Fibroblast of villous mesenchyme (primary cell): Measurements from ENCODE around the gene ARHGAP6. TPM values are rescaled to one million over a fixed set of nuclear protein-coding genes. Genes with fewer than 3 reads are reported as not detected.
"Not testable (repeated sequence)": the region's sequence is repeated elsewhere in the genome, so short reads cannot be mapped to it uniquely, and the experiment has no call there.

ENCODE experiments used
- DNase-seq: peaks from one replicate; pipeline ENCODE4 v3.0.0-alpha.2; 2010; ENCODE audit warnings: low read depth
- H3K4me3 ChIP-seq: 2 replicates; pipeline ENCODE4 v1.5.1; 2011; ENCODE audit warnings: low read depth, mild to moderate bottlenecking, low read length
- total RNA-seq: library from RNA; depleted of rRNA; stranded (reverse); fragments of >200 nt; gene quantifications from 2 replicates; pipeline ENCODE4 v1.2.3, GENCODE V29; 2012
- TF ChIP-seq, protein P1 (sequence below): IDR thresholded peaks from 2 replicates; pipeline ENCODE4 v1.5.1; 2012; ENCODE audit warnings: low read depth, mild to moderate bottlenecking, low read length; ENCODE audit not compliant: insufficient read depth

ARHGAP6 gene
- total RNA-seq, 1 donor: 1.7 TPM

DNA sequence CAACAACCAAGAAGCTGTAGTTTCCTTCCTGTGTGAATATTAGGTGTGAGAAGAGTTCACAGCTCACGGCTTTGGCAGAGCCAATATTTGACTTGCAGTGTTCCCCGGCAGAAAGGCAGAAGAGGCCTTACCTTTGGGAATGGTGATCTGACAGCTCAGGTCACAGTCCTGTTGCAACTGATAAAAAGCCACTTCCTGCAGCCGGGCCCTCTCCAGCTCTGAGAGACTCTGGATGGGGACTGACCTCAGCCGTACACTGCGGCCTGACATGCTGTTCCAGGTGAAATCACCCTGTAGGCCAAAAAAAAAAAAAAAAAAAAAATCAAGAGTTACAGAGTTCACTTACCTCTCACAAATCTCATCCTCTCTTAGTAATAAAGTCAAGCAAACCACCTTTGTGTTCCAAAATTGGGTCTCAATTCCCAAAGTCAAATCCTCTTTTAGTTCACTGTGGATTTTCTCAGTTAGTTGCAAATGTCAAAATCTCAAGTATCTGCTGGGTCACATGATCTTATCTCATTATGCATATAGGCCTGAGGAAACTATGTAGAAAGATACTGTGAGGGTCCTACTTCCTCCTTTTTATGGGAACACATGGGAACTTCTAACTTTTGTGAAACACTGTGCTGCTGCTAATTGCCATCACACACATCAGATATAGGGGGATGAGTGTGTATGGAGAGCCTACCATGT is 411.2 kb downstream of the ARHGAP6 start:
- DNase-seq: no peak
- H3K4me3 ChIP-seq: no peak overlapping the region
- TF ChIP-seq, protein P1, sequence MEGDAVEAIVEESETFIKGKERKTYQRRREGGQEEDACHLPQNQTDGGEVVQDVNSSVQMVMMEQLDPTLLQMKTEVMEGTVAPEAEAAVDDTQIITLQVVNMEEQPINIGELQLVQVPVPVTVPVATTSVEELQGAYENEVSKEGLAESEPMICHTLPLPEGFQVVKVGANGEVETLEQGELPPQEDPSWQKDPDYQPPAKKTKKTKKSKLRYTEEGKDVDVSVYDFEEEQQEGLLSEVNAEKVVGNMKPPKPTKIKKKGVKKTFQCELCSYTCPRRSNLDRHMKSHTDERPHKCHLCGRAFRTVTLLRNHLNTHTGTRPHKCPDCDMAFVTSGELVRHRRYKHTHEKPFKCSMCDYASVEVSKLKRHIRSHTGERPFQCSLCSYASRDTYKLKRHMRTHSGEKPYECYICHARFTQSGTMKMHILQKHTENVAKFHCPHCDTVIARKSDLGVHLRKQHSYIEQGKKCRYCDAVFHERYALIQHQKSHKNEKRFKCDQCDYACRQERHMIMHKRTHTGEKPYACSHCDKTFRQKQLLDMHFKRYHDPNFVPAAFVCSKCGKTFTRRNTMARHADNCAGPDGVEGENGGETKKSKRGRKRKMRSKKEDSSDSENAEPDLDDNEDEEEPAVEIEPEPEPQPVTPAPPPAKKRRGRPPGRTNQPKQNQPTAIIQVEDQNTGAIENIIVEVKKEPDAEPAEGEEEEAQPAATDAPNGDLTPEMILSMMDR: no peak

DNA sequence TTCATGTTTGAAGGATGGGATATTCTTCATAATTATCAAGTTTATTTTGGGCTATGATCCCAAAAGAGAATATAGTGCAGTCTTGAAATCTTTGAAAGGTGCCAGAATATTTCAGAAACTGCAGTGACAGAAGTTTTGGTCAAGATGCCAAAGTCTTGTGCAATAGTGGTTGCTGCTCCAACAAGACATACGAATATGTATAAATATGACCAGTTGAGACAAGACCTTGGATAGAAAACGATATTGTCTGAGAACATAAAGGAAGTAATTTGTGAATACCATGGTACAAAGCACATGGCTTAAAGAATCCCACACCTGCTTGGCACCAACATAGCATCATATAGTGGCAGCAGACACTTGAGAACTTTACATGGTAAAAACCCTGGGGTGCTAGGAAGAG is 421.1 kb downstream of the ARHGAP6 start:
- TF ChIP-seq, protein P1: no peak
- no peak overlapping the region for H3K4me3 ChIP-seq
- peak; percentile 41 for DNase-seq

DNA sequence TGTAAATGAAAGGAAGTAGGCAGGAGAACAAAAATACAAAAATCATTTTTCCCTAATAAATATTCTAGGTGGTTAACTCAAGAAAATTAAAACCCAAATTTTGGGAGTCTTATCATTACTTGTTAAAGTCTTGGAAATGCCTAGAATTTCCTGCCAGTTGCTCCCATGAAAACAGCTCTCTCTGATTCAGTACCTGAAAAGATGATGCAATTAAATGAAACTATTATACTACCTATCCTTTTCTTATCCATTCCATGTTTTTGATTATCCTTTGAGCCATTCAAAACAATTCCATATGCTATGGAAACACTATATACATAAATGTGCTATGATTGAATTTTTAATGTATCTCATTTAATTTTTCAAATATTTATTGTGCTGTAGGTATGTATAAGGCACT is 423.0 kb downstream of the ARHGAP6 start:
- DNase-seq: no peak
- H3K4me3 ChIP-seq: no peak overlapping the region
- TF ChIP-seq, protein P1: no peak

DNA sequence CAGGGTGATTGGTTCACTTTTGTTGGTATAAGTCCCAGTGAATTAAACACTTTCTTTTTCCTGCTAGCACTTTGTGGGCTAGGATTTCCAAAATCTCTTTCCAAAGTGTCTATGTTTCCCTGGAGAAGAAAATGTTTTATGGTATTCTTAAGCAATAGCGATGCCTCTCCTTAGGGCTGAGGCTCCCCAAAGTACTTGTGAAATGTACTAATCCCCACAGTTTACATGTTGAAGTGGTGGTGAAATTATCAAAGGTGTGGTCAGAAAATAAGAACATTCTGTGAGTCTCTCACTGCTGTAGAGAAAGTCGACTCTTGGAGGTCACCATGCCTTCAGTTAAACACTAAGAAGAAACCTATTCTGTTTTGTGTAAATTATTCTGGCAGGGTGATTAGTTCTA is 424.0 kb downstream of the ARHGAP6 start:
- H3K4me3 ChIP-seq: no peak overlapping the region
- DNase-seq: peak; percentile 90
- TF ChIP-seq, protein P1: no peak

DNA sequence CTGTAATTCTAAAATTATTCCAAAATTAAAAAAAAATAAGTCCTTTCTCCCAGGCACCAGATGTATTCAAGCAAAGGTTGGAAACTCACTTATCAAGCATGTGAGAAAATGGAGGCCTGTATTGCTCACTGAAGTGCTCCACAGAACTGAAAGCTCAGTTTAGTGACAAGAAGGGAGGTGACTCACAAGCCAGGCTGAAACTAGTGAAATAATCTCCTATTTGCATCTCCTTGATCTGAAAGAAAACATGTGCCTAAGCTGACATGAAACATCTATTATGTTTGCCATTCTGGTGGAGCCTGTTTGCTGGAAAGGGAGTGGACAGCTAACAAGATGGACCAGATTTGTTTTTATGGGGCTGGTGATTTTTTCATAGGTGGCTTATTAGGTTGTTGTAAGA is 426.5 kb downstream of the ARHGAP6 start:
- no peak overlapping the region for H3K4me3 ChIP-seq
- DNase-seq: peak; percentile 68
- TF ChIP-seq, protein P1: no peak

DNA sequence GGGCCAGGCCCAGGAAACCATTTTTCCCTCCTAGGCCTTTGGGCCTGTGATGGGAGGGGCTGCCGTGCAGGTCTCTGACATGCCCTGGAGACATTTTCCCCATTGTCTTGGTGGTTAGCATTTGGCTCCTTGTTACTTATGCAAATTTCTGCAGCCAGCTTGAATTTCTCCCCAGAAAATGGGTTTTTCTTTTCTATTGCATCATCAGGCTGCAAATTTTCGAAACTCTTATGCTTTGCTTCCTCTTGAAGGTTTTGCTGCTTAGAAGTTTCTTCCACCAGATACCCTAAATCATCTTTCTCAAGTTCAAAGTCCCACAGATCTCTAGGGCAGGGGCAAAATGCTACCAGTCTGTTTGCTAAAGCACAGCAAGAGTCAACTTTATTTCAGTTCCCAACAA is 430.3 kb downstream of the ARHGAP6 start:
- DNase-seq, H3K4me3 ChIP-seq: not testable (repeated sequence)

DNA sequence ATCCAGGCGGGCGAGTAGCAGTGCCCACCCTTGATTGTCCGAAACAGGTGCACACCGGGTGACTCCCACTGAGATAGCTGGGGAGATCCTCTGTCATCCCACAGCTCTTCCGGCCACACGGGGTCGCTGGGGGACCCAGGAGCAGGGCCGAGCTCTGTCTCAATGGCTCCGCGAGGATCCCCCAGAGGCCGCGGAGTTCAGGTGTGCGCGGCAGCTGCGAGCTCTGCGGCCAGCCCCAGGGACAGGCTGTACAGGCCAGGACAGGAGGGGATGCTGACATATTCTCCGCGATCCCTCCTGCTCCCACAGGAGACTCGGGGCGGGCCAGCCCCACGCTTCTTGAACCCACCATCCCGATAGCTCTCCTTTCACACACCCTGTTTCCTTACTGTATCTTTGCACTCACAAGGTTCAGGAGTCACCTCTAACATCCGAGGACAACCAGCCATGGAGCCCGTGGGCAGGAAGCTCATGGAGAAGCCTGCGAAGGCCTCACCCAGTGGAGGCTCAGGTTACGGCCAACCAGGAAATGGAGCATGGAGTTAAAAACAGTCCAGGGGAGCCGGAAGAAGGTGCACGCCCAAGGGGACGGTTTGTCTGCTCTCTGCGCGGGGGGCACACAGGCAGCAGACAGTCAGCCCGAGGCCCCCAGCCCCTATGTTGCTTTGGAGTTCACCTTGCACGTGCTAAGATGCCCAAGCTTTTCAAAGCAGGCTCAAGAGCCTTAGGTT is 450.4 kb downstream of the ARHGAP6 start:
- TF ChIP-seq, protein P1: no peak
- no peak overlapping the region for H3K4me3 ChIP-seq
- no peak for DNase-seq
